HEK293 (cell line): ENCODE measurements around the gene LILRB3.
A peak's percentile ranks its signal among the peaks of the same experiment; 100 is the strongest.

Experiments used
- CTCF ChIA-PET: fragments of 350-600 bp; formaldehyde crosslinking; extraction: SDS; loops from one replicate; lab custom pipeline; 2021; ENCODE audit warnings: antibody characterized with exemption; lab: Yijun Ruan, JAX
- POLR2A ChIA-PET: fragments of 300-600 bp; formaldehyde crosslinking; extraction: SDS; loops from one replicate; lab custom pipeline; 2020; ENCODE audit warnings: antibody characterized with exemption, inconsistent platforms; lab: Yijun Ruan, JAX
- H3K27ac ChIP-seq: fragments of 200-500 bp; sonication (Bioruptor generic); 2 replicates; pipeline ENCODE4 v1.5.1; 2014; ENCODE audit warnings: low read depth, low read length, control low read depth, inconsistent platforms; ENCODE audit errors: extremely low read depth
- H3K36me3 ChIP-seq, 2 experiments: fragments of 200-500 bp in 1 of 2; sonication (Bioruptor generic) in 1 of 2; 1 replicate in 1 of 2; 2 replicates in 1 of 2; pipeline ENCODE4 v1.5.1; 2014 to 2017; ENCODE audit warnings: inconsistent platforms in 2 of 2, low read length in 2 of 2; ENCODE audit not compliant: control insufficient read depth in 2 of 2, insufficient read depth in 1 of 2
- H3K4me1 ChIP-seq: fragments of 200-500 bp; sonication (Bioruptor generic); 2 replicates; pipeline ENCODE4 v1.5.1; 2014; ENCODE audit warnings: mild to moderate bottlenecking, low read length, inconsistent platforms; ENCODE audit not compliant: control insufficient read depth, insufficient read depth
- H3K4me3 ChIP-seq: 2 replicates; pipeline ENCODE4 v1.5.1; 2011; ENCODE audit warnings: low read depth, mild to moderate bottlenecking, control low read depth, low read length, moderate library complexity
- H3K9me3 ChIP-seq: fragments of 200-500 bp; sonication (Bioruptor generic); 2 replicates; pipeline ENCODE4 v1.5.1; 2014; ENCODE audit warnings: low read depth, low read length, inconsistent platforms; ENCODE audit not compliant: control insufficient read depth, insufficient read depth
- HOXC10 ChIP-seq: sonication (generic); formaldehyde crosslinking; IDR thresholded peaks from 2 replicates; pipeline ENCODE4 v1.8.1; 2023; ENCODE audit warnings: mild to moderate bottlenecking, missing genetic modification reagents
- MZF1 ChIP-seq: fragments of 450-650 bp; formaldehyde crosslinking; IDR thresholded peaks from 2 replicates; pipeline ENCODE4 v1.5.1; 2017; ENCODE audit warnings: missing biosample characterization, missing genetic modification characterization, borderline replicate concordance
- PRDM1 ChIP-seq: fragments of 450-650 bp; formaldehyde crosslinking; IDR thresholded peaks from 2 replicates; pipeline ENCODE4; 2016; ENCODE audit warnings: missing biosample characterization, missing genetic modification characterization
- SALL2 ChIP-seq: fragments of 450-650 bp; formaldehyde crosslinking; IDR thresholded peaks from 2 replicates; pipeline ENCODE4 v1.5.0; 2017; ENCODE audit warnings: missing biosample characterization, mild to moderate bottlenecking, missing genetic modification characterization, borderline replicate concordance
- YY2 ChIP-seq: fragments of 450-650 bp; formaldehyde crosslinking; IDR thresholded peaks from 2 replicates; pipeline ENCODE4 v1.5.1; 2016; ENCODE audit warnings: missing biosample characterization, missing genetic modification characterization
- ZBTB48 ChIP-seq: fragments of 450-650 bp; formaldehyde crosslinking; IDR thresholded peaks from 2 replicates; pipeline ENCODE4 v1.5.1; 2016; ENCODE audit warnings: missing biosample characterization, missing genetic modification characterization
- ZFP3 ChIP-seq: fragments of 450-650 bp; formaldehyde crosslinking; IDR thresholded peaks from 2 replicates; pipeline ENCODE4 v1.5.1; 2016; ENCODE audit warnings: low read depth, missing biosample characterization, missing genetic modification characterization
- ZIC2 ChIP-seq: fragments of 450-650 bp; formaldehyde crosslinking; IDR thresholded peaks from 2 replicates; pipeline ENCODE4 v1.5.1; 2016; ENCODE audit warnings: missing biosample characterization, missing genetic modification characterization
- ZNF10 ChIP-seq: fragments of 450-650 bp; formaldehyde crosslinking; IDR thresholded peaks from 2 replicates; pipeline ENCODE4 v1.5.1; 2017; ENCODE audit warnings: missing biosample characterization, missing genetic modification characterization
- ZNF114 ChIP-seq: fragments of 450-650 bp; formaldehyde crosslinking; IDR thresholded peaks from 2 replicates; pipeline ENCODE4 v1.5.0; 2017; ENCODE audit warnings: missing biosample characterization, missing genetic modification characterization
- ZNF121 ChIP-seq: fragments of 450-650 bp; formaldehyde crosslinking; IDR thresholded peaks from 2 replicates; pipeline ENCODE4 v1.5.1; 2016; ENCODE audit warnings: missing biosample characterization, missing genetic modification characterization
- ZNF132 ChIP-seq: fragments of 450-650 bp; formaldehyde crosslinking; IDR thresholded peaks from 2 replicates; pipeline ENCODE4 v1.5.1; 2017; ENCODE audit warnings: missing biosample characterization, missing genetic modification characterization, borderline replicate concordance
- ZNF391 ChIP-seq: fragments of 450-650 bp; formaldehyde crosslinking; IDR thresholded peaks from 2 replicates; pipeline ENCODE4 v1.5.1; 2016; ENCODE audit warnings: low read depth, missing biosample characterization, missing genetic modification characterization, borderline replicate concordance
- ZNF394 ChIP-seq: fragments of 450-650 bp; formaldehyde crosslinking; IDR thresholded peaks from 2 replicates; pipeline ENCODE4 v1.5.1; 2016; ENCODE audit warnings: missing biosample characterization, missing genetic modification characterization, mild to moderate bottlenecking, moderate library complexity, borderline replicate concordance
- ZNF398 ChIP-seq: fragments of 450-650 bp; formaldehyde crosslinking; IDR thresholded peaks from 2 replicates; pipeline ENCODE4 v1.5.1; 2017; ENCODE audit warnings: missing biosample characterization, missing genetic modification characterization
- ZNF426 ChIP-seq: fragments of 450-650 bp; formaldehyde crosslinking; IDR thresholded peaks from 2 replicates; pipeline ENCODE4 v1.5.1; 2017; ENCODE audit warnings: missing biosample characterization, missing genetic modification characterization, mild to moderate bottlenecking, inconsistent platforms, moderate library complexity
- ZNF488 ChIP-seq: fragments of 450-650 bp; formaldehyde crosslinking; IDR thresholded peaks from 2 replicates; pipeline ENCODE4 v1.5.1; 2016; ENCODE audit warnings: missing biosample characterization, missing genetic modification characterization
- ZNF701 ChIP-seq: fragments of 450-650 bp; formaldehyde crosslinking; IDR thresholded peaks from 2 replicates; pipeline ENCODE4 v1.5.1; 2016; ENCODE audit warnings: missing biosample characterization, missing genetic modification characterization
- ZNF76 ChIP-seq: fragments of 450-650 bp; formaldehyde crosslinking; IDR thresholded peaks from 2 replicates; pipeline ENCODE4; 2016; ENCODE audit warnings: low read depth, missing biosample characterization, missing genetic modification characterization, borderline replicate concordance
- ZNF830 ChIP-seq: fragments of 450-650 bp; IDR thresholded peaks from 2 replicates; pipeline ENCODE4 v1.5.0; 2018; ENCODE audit warnings: missing biosample characterization, missing genetic modification characterization, low read depth, mild to moderate bottlenecking, moderate library complexity
- ZNF843 ChIP-seq: fragments of 450-650 bp; formaldehyde crosslinking; IDR thresholded peaks from 2 replicates; pipeline ENCODE4 v1.5.1; 2016; ENCODE audit warnings: missing biosample characterization, missing genetic modification characterization

The LILRB3 gene

GRCh38 chr19:54203151-54203611 is 19.6 kb downstream of the LILRB3 start (continued):
- no peak for TF ChIP-seq ZNF830
- no peak for TF ChIP-seq SALL2 (tag by site-specific recombination)

- ChIA-PET CTCF (interaction anchor here (1.1 kb wide), 1 partner anchor 31 kb away, joined by 4 read pairs; no protein-coding TSS in a partner anchor), POLR2A (interaction anchor here (1.1 to 6.8 kb wide), 8 partner anchors 10 to 1260 kb away, joined by 3 to 241 read pairs (median 8); partner anchors contain the start of genes CNOT3, MBOAT7, PRPF31 and TFPT)
- Histone ChIP-seq H3K27ac (no peak overlapping the region), H3K36me3 (peaks cover 50 to 67% of the 10 kb centered on the region in 2 experiments), H3K9me3 (no peaks in the 10 kb centered on the region), H3K4me3 (peak overlapping the region; percentile 96), H3K4me1 (peaks cover 10% of the 10 kb centered on the region)
- no peak for TF ChIP-seq ZNF114 (tag by site-specific recombination)
- TF ChIP-seq ZNF121 (tag by site-specific recombination): peak; percentile 50; the same call in 1 of the 2 replicates
- TF ChIP-seq ZNF426 (tag by site-specific recombination): no peak
Observed at GRCh38 chr19:54201980-54202379, 20.8 kb downstream of the LILRB3 start.

- POLR2A ChIA-PET: interaction anchor here (0.6 to 6.8 kb wide), 25 partner anchors 8 to 1261 kb away, joined by 3 to 241 read pairs (median 4); partner anchors contain the start of genes CNOT3, LENG1, LENG8 and MBOAT7
- TF ChIP-seq ZBTB48 (tag by site-specific recombination): no peak
- peak; percentile 42; the same call in 1 of the 2 replicates for TF ChIP-seq ZNF76 (tag by site-specific recombination)
- TF ChIP-seq YY2 (tag by site-specific recombination): 0 out of 2 replicates have a peak, but pooled peaks have one; percentile 5
- 0 out of 2 replicates have a peak, but pooled peaks have one; percentile 80 for TF ChIP-seq HOXC10 (CRISPR knock-in tag)
- TF ChIP-seq, all 188 proteins: peak for 3
- no peaks in the 10 kb centered on the region for H3K9me3 ChIP-seq
- peak overlapping the region; percentile 73 for H3K27ac ChIP-seq
- CTCF ChIA-PET: interaction anchor here (0.8 to 1.5 kb wide), 3 partner anchors 9 to 58 kb away, joined by 3 to 5 read pairs (median 4); no protein-coding TSS in a partner anchor
- peak overlapping the region; percentile 96 for H3K4me3 ChIP-seq
- peaks cover 47 to 61% of the 10 kb centered on the region in 2 experiments for H3K36me3 ChIP-seq
- peaks cover 10% of the 10 kb centered on the region for H3K4me1 ChIP-seq
Observed at GRCh38 chr19:54201172-54201701, 21.6 kb downstream of the LILRB3 start.

- H3K27ac ChIP-seq: no peak overlapping the region
- H3K4me3 ChIP-seq: no peak overlapping the region
- peaks cover 10% of the 10 kb centered on the region for H3K4me1 ChIP-seq
- peaks cover 40 to 54% of the 10 kb centered on the region in 2 experiments for H3K36me3 ChIP-seq
- no peaks in the 10 kb centered on the region for H3K9me3 ChIP-seq
- TF ChIP-seq ZNF10 (tag by site-specific recombination) (no peak), PRDM1 (tag by site-specific recombination) (0 out of 2 replicates have a peak, but pooled peaks have one; percentile 29)
- POLR2A ChIA-PET: interaction anchor here (1.4 to 6.8 kb wide), 4 partner anchors 8 to 61 kb away, joined by 3 to 241 read pairs (median 11); partner anchors contain the start of genes LENG1, MBOAT7 and TSEN34
- CTCF ChIA-PET: interaction anchor here (1.1 kb wide), 3 partner anchors 9 to 66 kb away, joined by 3 to 4 read pairs (median 3); partner anchors contain the start of gene TSEN34
Observed at GRCh38 chr19:54199401-54199800, 23.4 kb downstream of the LILRB3 start.

- Histone ChIP-seq H3K9me3 (no peaks in the 10 kb centered on the region), H3K4me1 (peaks cover 6% of the 10 kb centered on the region), H3K27ac (no peak overlapping the region), H3K36me3 (peaks cover 38 to 51% of the 10 kb centered on the region in 2 experiments), H3K4me3 (no peak overlapping the region)
- CTCF ChIA-PET: interaction anchor here (1.4 kb wide), 1 partner anchor 9 kb away, joined by 4 read pairs; no protein-coding TSS in a partner anchor
- POLR2A ChIA-PET: interaction anchor here (6.8 kb wide), 1 partner anchor 7 kb away, joined by 241 read pairs; the partner anchor contains the start of genes MBOAT7 and TSEN34
- TF ChIP-seq ZNF391 (tag by site-specific recombination): no peak
- no peak for TF ChIP-seq ZFP3 (tag by site-specific recombination)
- no peak for TF ChIP-seq MZF1
- no peak for TF ChIP-seq ZNF398
- no peak for TF ChIP-seq ZNF488 (tag by site-specific recombination)
- TF ChIP-seq ZIC2 (tag by site-specific recombination): no peak
- TF ChIP-seq ZNF701: no peak
- no peak for TF ChIP-seq ZNF132 (tag by site-specific recombination)
- TF ChIP-seq ZNF843 (tag by site-specific recombination): no peak
- TF ChIP-seq ZNF394: no peak
Observed at GRCh38 chr19:54197121-54197520, 25.7 kb downstream of the LILRB3 start.
